ENCODE measurements around the gene OTOGL. TPM values are rescaled to one million over a fixed set of nuclear protein-coding genes. Genes with fewer than 3 reads are reported as not detected.
"Not testable (repeated sequence)": the region's sequence is repeated elsewhere in the genome, so short reads cannot be mapped to it uniquely, and the experiment has no call there.

Gene OTOGL
- polyA plus RNA-seq, 1 donor, result 0.22 TPM

DNA sequence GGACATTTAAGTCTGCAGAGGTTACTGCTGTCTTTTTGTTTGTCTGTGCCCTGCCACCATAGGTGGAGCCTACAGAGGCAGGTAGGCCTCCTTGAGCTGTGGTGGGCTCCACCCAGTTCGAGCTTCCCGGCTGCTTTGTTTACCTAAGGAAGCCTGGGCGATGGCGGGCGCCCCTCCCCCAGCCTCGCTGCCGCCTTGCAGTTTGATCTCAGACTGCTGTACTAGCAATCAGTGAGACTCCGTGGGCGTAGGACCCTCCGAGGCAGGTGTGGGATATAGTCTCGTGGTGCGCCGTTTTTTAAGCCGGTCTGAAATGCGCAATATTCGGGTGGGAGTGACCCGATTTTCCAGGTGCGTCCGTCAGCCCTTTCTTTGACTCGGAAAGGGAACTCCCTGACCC lies 150.2 kb downstream of the OTOGL start:
- not testable (repeated sequence) for H3K36me3 ChIP-seq (ENCODE audit: control insufficient read depth, insufficient read depth, low read length); DNase-seq; H3K9me3 ChIP-seq (ENCODE audit: control insufficient read depth, low read depth, low read length); H3K4me1 ChIP-seq (ENCODE audit: control insufficient read depth, insufficient read depth, low read length); H3K27ac ChIP-seq (ENCODE audit: low read length); H3K27me3 ChIP-seq (ENCODE audit: control insufficient read depth, insufficient read depth, low read length); H3K4me3 ChIP-seq (ENCODE audit: low read length)
- WGBS (ENCODE audit: insufficient coverage, low lambda C conversion rate), result no CpG with 5 or more reads among the region's 20 CpGs

DNA sequence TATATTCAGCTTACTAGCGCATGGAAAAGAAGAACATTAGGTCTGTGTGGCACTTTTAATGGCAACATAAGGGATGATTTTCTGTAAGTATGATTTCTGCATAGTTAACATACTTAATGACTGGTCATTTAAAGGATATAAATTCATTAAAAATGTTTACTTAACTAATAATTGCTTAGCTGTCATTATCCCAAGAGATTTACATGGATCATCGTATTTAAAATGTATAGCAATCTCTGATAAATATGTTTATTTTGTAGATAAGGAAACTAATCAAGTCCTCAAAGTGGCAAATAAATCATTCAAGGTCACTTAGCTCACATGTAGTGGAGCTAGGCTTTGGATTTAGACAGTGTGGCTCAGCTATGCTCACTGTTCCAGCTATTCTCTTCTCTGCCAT lies 158.6 kb downstream of the OTOGL start:
- no peaks in the 10 kb centered on the region for H3K4me1 ChIP-seq (ENCODE audit: control insufficient read depth, insufficient read depth, low read length)
- DNase-seq, result no peak
- no peaks in the 10 kb centered on the region for H3K9me3 ChIP-seq (ENCODE audit: control insufficient read depth, low read depth, low read length)
- no peak overlapping the region for H3K4me3 ChIP-seq (ENCODE audit: low read length)
- H3K27me3 ChIP-seq (ENCODE audit: control insufficient read depth, insufficient read depth, low read length), result peaks cover 2% of the 10 kb centered on the region
- WGBS (ENCODE audit: insufficient coverage, low lambda C conversion rate), result 17% methylated on average over 1 of the region's 2 CpGs
- no peaks in the 10 kb centered on the region for H3K36me3 ChIP-seq (ENCODE audit: control insufficient read depth, insufficient read depth, low read length)
- no peak overlapping the region for H3K27ac ChIP-seq (ENCODE audit: low read length)

DNA sequence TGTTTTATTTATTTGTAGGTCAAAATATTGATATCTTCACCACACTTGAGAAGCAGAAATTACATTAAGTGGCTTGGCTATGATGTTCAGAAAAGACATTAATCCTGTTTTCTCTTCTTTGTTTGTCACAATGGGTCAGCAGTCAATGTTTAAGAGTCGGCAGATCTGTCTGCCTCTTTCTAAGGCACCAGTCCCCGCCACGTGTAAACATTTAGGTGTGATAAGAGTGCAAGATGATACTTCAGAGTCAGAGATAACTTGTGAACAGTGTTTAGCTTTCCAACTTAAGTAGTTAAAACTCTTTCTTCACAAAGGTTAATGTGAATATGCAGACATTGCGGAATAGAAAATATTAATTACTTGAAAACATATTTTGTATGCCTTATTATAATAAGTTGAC lies 160.9 kb downstream of the OTOGL start:
- H3K27me3 ChIP-seq (ENCODE audit: control insufficient read depth, insufficient read depth, low read length), result peaks cover 2% of the 10 kb centered on the region
- no peaks in the 10 kb centered on the region for H3K4me1 ChIP-seq (ENCODE audit: control insufficient read depth, insufficient read depth, low read length)
- H3K27ac ChIP-seq (ENCODE audit: low read length), result no peak overlapping the region
- no CpG with 5 or more reads among the region's 4 CpGs for WGBS (ENCODE audit: insufficient coverage, low lambda C conversion rate)
- no peak for DNase-seq
- no peak overlapping the region for H3K4me3 ChIP-seq (ENCODE audit: low read length)
- H3K36me3 ChIP-seq (ENCODE audit: control insufficient read depth, insufficient read depth, low read length), result no peaks in the 10 kb centered on the region
- no peaks in the 10 kb centered on the region for H3K9me3 ChIP-seq (ENCODE audit: control insufficient read depth, low read depth, low read length)

DNA sequence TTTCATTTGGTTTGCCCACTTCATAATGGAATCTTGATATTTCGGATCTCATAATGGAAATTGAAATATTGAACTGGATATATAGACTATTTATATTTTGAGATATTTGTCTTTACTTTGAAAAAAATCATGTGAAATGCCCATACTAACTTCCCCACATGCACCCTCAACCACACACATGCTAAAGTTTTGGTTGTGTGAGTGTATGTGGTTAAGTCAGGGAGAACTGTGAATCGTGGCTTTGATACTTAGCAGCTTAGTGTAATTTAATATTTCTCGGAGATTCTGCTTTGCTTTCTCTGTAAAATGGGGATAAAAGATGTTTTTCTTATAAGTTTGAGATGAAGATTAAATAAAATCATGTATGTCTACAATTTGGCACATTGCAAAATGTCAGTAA lies 162.1 kb downstream of the OTOGL start:
- no peak for DNase-seq
- peaks cover 4% of the 10 kb centered on the region for H3K27me3 ChIP-seq (ENCODE audit: control insufficient read depth, insufficient read depth, low read length)
- no peak overlapping the region for H3K4me3 ChIP-seq (ENCODE audit: low read length)
- no CpG with 5 or more reads among the region's 3 CpGs for WGBS (ENCODE audit: insufficient coverage, low lambda C conversion rate)
- H3K9me3 ChIP-seq (ENCODE audit: control insufficient read depth, low read depth, low read length), result no peaks in the 10 kb centered on the region
- no peak overlapping the region for H3K27ac ChIP-seq (ENCODE audit: low read length)
- no peaks in the 10 kb centered on the region for H3K36me3 ChIP-seq (ENCODE audit: control insufficient read depth, insufficient read depth, low read length)
- H3K4me1 ChIP-seq (ENCODE audit: control insufficient read depth, insufficient read depth, low read length), result no peaks in the 10 kb centered on the region

DNA sequence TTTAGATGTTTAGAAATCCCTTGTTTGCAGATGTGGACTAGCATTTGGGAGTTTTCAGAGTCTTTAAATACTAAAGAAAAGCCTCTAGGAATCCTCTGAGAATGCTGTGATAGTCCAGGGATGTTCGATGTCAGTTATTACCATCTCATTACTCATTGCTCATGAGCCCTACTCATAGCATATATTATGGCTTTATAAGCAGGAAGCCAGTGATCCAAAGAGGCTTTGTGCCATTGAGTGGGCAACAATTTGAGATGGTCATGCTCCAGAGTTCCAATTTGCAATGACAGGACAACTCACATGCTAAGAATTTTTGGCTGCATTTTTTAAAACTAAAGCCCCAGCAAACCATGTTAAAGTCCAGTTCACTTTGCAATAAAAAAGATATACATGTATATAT lies 163.0 kb downstream of the OTOGL start:
- Histone ChIP-seq H3K9me3 (ENCODE audit: control insufficient read depth, low read depth, low read length) (no peaks in the 10 kb centered on the region), H3K27me3 (ENCODE audit: control insufficient read depth, insufficient read depth, low read length) (peaks cover 4% of the 10 kb centered on the region), H3K4me3 (ENCODE audit: low read length) (no peak overlapping the region), H3K36me3 (ENCODE audit: control insufficient read depth, insufficient read depth, low read length) (no peaks in the 10 kb centered on the region), H3K4me1 (ENCODE audit: control insufficient read depth, insufficient read depth, low read length) (no peaks in the 10 kb centered on the region), H3K27ac (ENCODE audit: low read length) (no peak overlapping the region)
- no peak for DNase-seq
- no CpG with 5 or more reads among the region's 1 CpG for WGBS (ENCODE audit: insufficient coverage, low lambda C conversion rate)

DNA sequence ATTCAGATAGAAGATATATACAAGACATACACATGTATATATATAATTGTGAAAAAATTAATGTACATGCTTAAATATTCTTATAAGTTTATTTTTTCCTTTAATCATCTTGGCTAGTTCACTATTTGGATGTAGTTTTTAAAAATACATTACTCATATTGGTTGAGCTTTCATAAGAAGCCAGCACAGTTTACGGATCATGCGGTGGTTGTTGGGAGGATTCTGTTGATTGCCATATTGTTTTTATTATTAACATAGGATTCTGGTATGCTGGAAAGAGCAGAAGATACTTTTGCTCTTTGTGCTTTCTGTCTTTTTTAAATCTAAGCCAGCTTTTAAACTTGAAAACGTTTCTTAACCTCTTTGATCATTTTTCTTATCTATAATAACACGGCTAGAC lies 163.4 kb downstream of the OTOGL start:
- 67% methylated on average over 4 of the region's 4 CpGs for WGBS (ENCODE audit: insufficient coverage, low lambda C conversion rate)
- no peak overlapping the region for H3K27ac ChIP-seq (ENCODE audit: low read length)

DNA sequence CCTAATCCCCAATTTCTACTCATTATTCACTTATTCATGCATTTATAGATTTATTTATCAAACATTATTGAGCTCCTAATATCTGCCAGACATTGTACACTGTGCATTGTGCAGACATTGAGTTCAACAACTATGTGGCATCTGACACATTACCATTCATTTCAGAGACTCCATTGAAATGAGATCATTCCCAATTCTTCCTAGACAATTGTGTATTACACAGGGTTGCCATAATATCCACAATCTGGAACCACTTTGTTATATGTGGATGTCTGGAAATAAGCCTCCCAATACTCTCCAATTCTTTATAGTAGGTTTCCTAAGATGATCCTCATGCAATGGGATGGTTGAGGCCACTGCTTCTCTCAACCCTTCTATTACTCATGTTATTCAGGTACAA lies 165.0 kb downstream of the OTOGL start:
- Histone ChIP-seq H3K27ac (ENCODE audit: low read length) (no peak overlapping the region), H3K9me3 (ENCODE audit: control insufficient read depth, low read depth, low read length) (no peaks in the 10 kb centered on the region), H3K36me3 (ENCODE audit: control insufficient read depth, insufficient read depth, low read length) (no peaks in the 10 kb centered on the region), H3K27me3 (ENCODE audit: control insufficient read depth, insufficient read depth, low read length) (peaks cover 4% of the 10 kb centered on the region), H3K4me3 (ENCODE audit: low read length) (no peak overlapping the region), H3K4me1 (ENCODE audit: control insufficient read depth, insufficient read depth, low read length) (no peaks in the 10 kb centered on the region)
- DNase-seq, result no peak

More for the DNA sequence above, 163.4 kb downstream of the OTOGL start:
- no peak for DNase-seq
- Histone ChIP-seq H3K27me3 (ENCODE audit: control insufficient read depth, insufficient read depth, low read length) (peaks cover 4% of the 10 kb centered on the region), H3K9me3 (ENCODE audit: control insufficient read depth, low read depth, low read length) (no peaks in the 10 kb centered on the region), H3K36me3 (ENCODE audit: control insufficient read depth, insufficient read depth, low read length) (no peaks in the 10 kb centered on the region), H3K4me3 (ENCODE audit: low read length) (no peak overlapping the region), H3K4me1 (ENCODE audit: control insufficient read depth, insufficient read depth, low read length) (no peaks in the 10 kb centered on the region)

DNA sequence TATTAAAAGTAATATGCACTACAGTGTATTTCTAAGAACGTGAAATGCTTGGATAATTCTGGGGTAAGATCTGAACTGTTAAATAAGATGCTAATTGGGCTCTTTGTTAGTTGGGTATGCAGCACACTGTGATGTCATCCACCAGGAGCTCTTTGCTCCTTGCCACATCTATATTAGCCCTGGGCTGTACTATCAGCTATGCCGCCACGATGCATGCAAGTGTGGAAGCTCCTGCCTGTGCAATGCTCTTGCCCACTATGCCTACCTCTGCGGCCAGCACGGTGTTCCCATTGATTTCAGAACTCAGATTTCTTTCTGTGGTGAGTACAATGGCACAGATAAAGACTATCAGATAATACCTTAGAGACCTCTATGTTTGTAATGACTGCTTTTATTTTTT lies 165.6 kb downstream of the OTOGL start:
- DNase-seq, result no peak
- 90% methylated on average over 2 of the region's 5 CpGs for WGBS (ENCODE audit: insufficient coverage, low lambda C conversion rate)
- H3K27ac ChIP-seq (ENCODE audit: low read length), result no peak overlapping the region
- no peaks in the 10 kb centered on the region for H3K36me3 ChIP-seq (ENCODE audit: control insufficient read depth, insufficient read depth, low read length)
- peaks cover 4% of the 10 kb centered on the region for H3K27me3 ChIP-seq (ENCODE audit: control insufficient read depth, insufficient read depth, low read length)
- no peaks in the 10 kb centered on the region for H3K4me1 ChIP-seq (ENCODE audit: control insufficient read depth, insufficient read depth, low read length)
- no peak overlapping the region for H3K4me3 ChIP-seq (ENCODE audit: low read length)
- H3K9me3 ChIP-seq (ENCODE audit: control insufficient read depth, low read depth, low read length), result no peaks in the 10 kb centered on the region

DNA sequence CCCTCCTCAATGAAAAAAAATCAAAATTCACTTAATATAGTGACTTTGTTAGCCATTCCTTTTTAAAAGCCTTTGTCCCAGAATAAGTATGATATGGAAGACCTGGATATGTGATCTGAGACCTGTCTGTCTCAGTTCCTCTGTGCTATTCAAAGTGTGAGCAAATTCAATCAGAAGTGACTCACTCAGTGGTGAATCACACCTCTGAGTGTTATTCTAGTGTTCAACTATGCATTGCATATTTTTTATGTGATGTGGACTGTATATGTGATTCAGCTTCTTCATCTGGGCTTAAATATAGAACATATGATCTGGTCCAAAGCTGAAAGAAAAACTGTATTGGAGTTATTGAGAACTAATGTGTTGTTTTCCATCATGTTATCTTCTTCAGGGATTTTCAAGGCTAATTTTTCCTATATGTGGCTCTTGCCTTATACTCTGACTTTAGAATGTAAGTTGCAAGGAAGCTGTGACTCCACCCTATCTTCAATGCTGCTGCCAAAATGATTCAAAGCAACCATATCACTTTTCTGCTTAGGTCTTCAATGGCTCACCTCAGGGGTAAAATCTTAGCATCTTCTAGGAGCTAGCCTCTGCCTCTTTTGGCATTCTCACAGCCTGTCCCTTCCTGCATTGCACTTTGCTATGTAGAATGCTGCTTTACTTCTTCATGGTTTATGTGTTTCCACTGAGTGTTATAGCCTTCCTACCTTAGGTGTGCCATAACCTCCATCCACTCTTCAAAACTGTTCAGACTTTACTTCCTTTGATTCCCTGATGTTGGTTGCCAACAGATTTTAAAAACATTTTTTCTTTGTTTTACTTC lies 169.8 kb downstream of the OTOGL start:
- H3K36me3 ChIP-seq (ENCODE audit: control insufficient read depth, insufficient read depth, low read length), result no peaks in the 10 kb centered on the region
- no peak overlapping the region for H3K27ac ChIP-seq (ENCODE audit: low read length)
- H3K4me3 ChIP-seq (ENCODE audit: low read length), result no peak overlapping the region
- peaks cover 2% of the 10 kb centered on the region for H3K27me3 ChIP-seq (ENCODE audit: control insufficient read depth, insufficient read depth, low read length)
- H3K4me1 ChIP-seq (ENCODE audit: control insufficient read depth, insufficient read depth, low read length), result no peaks in the 10 kb centered on the region
- H3K9me3 ChIP-seq (ENCODE audit: control insufficient read depth, low read depth, low read length), result no peaks in the 10 kb centered on the region
- no peak for DNase-seq

DNA sequence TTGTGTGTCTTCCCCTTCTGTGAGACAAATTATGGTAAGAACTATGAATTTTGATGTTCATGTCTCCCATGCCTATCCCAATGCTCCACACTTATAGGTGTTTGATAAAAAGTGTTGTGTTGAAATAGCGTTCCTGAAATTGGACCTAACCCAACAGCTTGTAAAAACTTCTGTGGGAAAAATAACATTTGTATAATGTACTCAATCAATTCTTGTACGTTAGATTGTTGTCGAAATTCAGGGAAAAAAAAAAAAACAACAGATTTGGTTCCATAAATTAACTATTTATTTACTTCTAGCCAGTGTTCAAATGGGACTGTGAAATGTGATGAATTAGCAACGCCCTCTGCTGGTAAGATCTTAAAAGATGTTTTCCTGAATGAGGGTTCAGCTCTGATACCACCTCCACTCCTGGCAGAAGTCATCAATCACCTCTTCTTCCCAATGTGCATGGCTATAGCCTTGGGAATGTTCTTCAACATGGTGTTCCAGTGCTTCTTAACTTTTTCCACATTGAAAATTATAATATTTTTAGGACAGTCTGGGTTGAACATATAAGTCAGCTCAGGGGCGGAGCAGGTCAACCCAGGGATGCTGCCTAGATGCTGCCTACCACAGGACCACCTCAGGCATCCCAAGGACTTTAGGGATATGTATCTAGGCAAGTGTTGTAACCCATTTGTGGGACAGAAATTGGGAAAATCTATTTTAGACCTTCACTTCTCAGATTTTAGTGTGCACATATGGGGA lies 170.6 kb downstream of the OTOGL start:
- 0% methylated on average over 2 of the region's 5 CpGs for WGBS (ENCODE audit: insufficient coverage, low lambda C conversion rate)
- DNase-seq, result peak; percentile 12 to 18
- H3K27me3 ChIP-seq (ENCODE audit: control insufficient read depth, insufficient read depth, low read length), result peaks cover 2% of the 10 kb centered on the region
- no peaks in the 10 kb centered on the region for H3K9me3 ChIP-seq (ENCODE audit: control insufficient read depth, low read depth, low read length)
- no peaks in the 10 kb centered on the region for H3K36me3 ChIP-seq (ENCODE audit: control insufficient read depth, insufficient read depth, low read length)
- H3K4me3 ChIP-seq (ENCODE audit: low read length), result no peak overlapping the region
- no peak overlapping the region for H3K27ac ChIP-seq (ENCODE audit: low read length)
- no peaks in the 10 kb centered on the region for H3K4me1 ChIP-seq (ENCODE audit: control insufficient read depth, insufficient read depth, low read length)

DNA sequence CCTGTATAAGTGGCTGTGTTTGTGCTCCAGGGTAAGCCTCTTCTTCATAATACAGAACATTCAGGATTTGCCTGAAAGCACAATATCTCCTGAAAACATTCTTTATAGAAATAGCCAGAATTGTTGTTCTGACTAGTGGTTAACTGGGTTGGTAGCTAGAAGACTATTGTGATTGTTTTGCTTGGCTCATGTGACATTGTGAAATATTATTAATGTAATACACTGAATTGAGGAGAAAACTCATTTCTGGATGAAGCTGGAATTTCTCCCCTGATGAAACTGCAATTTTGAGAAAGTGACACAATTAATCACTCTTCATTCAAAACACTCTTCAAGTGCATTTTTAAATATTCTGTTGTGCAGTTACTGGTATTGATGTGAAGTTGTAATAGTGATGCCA lies 172.4 kb downstream of the OTOGL start:
- Histone ChIP-seq H3K27me3 (ENCODE audit: control insufficient read depth, insufficient read depth, low read length) (no peaks in the 10 kb centered on the region), H3K36me3 (ENCODE audit: control insufficient read depth, insufficient read depth, low read length) (no peaks in the 10 kb centered on the region), H3K4me1 (ENCODE audit: control insufficient read depth, insufficient read depth, low read length) (no peaks in the 10 kb centered on the region), H3K27ac (ENCODE audit: low read length) (no peak overlapping the region), H3K9me3 (ENCODE audit: control insufficient read depth, low read depth, low read length) (no peaks in the 10 kb centered on the region), H3K4me3 (ENCODE audit: low read length) (no peak overlapping the region)
- DNase-seq, result no peak
